ENCODE results near the gene SERPINH1.

GRCh38 chr11:75523189-75523588, 38.9 kb upstream of the SERPINH1 start:
- TF ChIP-seq, protein P1, sequence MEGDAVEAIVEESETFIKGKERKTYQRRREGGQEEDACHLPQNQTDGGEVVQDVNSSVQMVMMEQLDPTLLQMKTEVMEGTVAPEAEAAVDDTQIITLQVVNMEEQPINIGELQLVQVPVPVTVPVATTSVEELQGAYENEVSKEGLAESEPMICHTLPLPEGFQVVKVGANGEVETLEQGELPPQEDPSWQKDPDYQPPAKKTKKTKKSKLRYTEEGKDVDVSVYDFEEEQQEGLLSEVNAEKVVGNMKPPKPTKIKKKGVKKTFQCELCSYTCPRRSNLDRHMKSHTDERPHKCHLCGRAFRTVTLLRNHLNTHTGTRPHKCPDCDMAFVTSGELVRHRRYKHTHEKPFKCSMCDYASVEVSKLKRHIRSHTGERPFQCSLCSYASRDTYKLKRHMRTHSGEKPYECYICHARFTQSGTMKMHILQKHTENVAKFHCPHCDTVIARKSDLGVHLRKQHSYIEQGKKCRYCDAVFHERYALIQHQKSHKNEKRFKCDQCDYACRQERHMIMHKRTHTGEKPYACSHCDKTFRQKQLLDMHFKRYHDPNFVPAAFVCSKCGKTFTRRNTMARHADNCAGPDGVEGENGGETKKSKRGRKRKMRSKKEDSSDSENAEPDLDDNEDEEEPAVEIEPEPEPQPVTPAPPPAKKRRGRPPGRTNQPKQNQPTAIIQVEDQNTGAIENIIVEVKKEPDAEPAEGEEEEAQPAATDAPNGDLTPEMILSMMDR (IDR thresholded peaks at IDR 0.05): no peak
- TF ChIP-seq CHD2 (IDR thresholded peaks at IDR 0.05; ENCODE audit: low read length, partially characterized antibody) (no peak), KDM5A (IDR thresholded peaks at IDR 0.05) (no peak), JUN (IDR thresholded peaks at IDR 0.05) (no peak), POLR2A (IDR thresholded peaks at IDR 0.05; ENCODE audit: low read length) (no peak), NFE2L2 (conservative IDR thresholded peaks at IDR 0.05; ENCODE audit: low read length) (no peak), GATA3 (IDR thresholded peaks at IDR 0.05; ENCODE audit: borderline replicate concordance) (no peak)
- TF ChIP-seq, protein P2, sequence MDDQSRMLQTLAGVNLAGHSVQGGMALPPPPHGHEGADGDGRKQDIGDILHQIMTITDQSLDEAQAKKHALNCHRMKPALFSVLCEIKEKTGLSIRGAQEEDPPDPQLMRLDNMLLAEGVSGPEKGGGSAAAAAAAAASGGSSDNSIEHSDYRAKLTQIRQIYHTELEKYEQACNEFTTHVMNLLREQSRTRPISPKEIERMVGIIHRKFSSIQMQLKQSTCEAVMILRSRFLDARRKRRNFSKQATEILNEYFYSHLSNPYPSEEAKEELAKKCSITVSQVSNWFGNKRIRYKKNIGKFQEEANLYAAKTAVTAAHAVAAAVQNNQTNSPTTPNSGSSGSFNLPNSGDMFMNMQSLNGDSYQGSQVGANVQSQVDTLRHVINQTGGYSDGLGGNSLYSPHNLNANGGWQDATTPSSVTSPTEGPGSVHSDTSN (IDR thresholded peaks at IDR 0.05): no peak
